Stimulated activated CD4-positive, alpha-beta T cell treated with anti-CD3 and anti-CD28 coated beads, Interleukin-1b, Interleukin-23, amount 100 ng/mL, for 4 hours (primary cell): ENCODE results near the gene NT5DC3.

Source experiments
- DNase-seq, 2 donors: peaks; one replicate each; pipeline ENCODE4 v3.0.0-alpha.2; 2020; ENCODE audit warnings: low read depth in 2 of 2

NT5DC3 gene

GRCh38 chr12:103833095-103833775 lies 7.8 kb downstream of the NT5DC3 start:
- DNase-seq, result no peak

DNA sequence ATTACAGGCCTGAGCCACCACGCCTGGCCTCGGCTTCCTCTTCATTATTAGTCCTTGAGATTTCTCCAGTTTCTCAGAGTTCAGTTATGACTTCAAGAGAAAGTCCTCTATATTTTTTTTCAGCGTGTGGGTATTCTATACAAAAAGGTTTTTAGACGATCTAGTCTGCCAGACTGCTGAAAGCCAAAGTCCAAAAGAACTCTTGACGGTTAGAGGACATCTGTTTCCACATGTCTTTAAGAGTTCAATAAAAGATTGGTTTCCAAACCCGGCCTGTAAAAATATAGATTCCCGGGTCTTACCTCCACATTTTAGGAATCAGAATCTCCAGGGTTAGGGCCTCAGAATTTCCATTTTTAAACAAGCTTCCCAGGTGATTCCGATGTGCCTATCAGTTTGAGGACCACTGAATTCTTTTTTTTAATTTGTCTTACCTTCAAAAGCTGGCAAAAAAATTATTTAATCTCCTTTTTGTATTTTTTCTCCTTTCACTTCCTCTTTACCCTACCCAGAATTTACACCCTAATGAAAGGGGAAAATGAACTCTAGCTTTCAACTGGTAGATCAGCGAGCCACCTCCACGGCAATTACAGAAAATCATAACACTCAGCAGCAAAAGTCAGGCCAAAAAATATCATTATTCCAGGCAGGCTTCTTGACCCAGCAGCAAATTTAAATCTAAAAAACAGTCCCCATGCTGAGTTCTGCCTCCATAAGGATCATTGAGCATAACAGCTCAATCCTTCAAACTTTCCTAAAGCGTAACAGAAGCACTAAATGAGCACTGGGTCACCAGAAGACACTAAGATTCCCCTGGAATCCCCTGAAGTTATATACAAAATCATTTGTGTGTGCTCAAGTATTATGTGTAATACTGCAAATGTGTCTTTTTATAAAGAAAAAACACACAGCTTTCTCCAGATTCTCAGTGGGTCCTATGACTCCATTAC lies 8.7 kb downstream of the NT5DC3 start:
- DNase-seq, result no peak

- no peak for DNase-seq
Measured at GRCh38 chr12:103830730-103831320, 10.2 kb downstream of the NT5DC3 start.

DNA sequence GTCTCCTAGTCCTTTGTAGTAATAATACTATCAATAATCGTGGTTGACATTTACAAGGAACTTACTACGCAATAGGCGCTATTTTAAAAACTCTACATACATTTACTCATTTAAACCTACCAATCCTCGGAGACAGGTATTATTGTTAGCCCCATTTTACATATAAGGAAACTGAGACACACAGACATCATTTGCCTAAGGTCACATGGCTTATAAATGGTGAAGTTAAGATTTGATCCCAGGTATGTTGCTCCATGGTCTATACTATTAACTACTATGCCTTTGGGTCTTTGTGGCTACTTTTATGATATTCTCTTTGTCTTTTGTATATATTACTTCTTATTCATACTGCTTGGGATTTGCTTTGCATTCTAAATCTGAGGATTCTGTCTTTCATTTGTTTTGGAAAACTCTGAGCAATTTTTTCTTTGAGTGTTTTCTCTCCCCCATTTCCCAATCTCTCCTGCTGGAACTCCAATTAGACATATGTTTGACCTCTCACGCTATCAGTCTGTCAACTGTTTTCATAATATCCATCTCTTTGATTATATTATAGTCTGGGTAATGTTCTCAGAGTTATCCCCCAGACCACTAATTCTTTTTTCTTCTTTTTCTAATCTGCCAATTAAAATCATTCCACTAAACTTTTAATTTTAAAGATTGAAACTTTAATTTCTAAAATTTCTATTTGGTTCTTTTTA lies 10.9 kb downstream of the NT5DC3 start:
- DNase-seq, result no peak

DNA sequence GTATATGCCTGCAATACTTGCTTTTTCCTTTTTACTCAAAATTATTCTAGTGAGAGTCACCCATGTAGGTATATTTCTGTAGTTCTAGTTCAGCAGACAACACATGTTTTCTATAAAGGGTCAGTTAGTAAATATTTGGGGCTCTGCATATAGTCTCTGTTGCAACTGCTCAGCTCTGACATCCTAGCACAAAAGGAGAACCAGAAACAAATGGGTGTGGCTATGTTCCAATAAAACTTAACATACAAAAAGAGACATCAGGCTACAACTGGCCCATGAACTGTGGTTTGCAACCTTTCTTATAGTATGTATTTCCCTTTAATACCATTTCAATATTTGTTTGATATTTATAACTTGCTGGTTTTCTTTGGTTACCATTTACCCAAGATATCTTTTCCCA lies 11.9 kb downstream of the NT5DC3 start:
- no peak for DNase-seq

DNA sequence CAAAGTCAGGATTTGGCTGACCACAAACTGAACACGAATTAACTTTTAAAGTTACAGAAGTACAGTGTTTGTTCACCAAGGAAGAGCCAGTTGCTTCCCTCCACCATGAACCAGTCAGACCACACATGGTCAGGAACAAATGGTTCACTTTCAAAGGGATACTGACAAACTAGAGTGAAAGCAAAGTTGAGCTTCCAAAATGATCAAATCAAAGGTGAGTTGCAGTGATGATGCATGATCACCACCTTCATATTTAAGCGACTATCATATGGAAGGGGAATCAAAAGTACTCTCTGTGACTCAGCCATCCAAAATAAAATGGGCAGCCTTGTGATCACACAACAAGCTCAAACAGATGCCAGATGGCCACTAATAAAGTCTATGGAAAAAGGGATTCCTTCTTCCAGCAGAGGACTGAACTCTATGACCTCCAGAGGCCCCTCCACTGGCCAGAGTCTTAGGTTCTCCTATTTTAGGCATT lies 13.1 kb downstream of the NT5DC3 start:
- no peak for DNase-seq

- no peak for DNase-seq
Measured at GRCh38 chr12:103824845-103825244, 16.2 kb downstream of the NT5DC3 start.

DNA sequence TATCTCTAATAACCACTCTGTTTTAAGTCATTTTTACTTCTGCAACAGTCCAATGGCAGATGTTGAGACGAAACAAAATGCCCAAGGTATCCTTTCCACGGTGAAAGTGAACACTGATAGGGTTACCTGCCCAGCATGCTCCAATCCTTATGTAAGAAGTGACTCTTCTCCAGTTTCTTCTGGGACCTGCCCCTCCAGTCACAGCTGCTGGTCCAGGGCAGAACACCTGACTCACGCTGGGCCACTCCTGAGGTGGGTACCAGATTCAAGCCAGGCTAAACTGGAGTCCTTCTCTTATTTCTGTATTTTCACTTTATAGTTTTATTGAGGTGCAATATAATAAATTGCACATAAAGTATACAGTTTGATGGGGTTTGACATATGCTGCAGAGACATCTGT lies 16.7 kb downstream of the NT5DC3 start:
- DNase-seq, result no peak

GRCh38 chr12:103823871-103824270 lies 17.2 kb downstream of the NT5DC3 start:
- no peak for DNase-seq

- no peak for DNase-seq
Measured at GRCh38 chr12:103821773-103822172, 19.3 kb downstream of the NT5DC3 start.

GRCh38 chr12:103820881-103821489 lies 20.0 kb downstream of the NT5DC3 start:
- no peak for DNase-seq

- no peak for DNase-seq
Measured at GRCh38 chr12:103820361-103820760, 20.7 kb downstream of the NT5DC3 start.

GRCh38 chr12:103819892-103820291 lies 21.1 kb downstream of the NT5DC3 start:
- DNase-seq, result no peak

DNA sequence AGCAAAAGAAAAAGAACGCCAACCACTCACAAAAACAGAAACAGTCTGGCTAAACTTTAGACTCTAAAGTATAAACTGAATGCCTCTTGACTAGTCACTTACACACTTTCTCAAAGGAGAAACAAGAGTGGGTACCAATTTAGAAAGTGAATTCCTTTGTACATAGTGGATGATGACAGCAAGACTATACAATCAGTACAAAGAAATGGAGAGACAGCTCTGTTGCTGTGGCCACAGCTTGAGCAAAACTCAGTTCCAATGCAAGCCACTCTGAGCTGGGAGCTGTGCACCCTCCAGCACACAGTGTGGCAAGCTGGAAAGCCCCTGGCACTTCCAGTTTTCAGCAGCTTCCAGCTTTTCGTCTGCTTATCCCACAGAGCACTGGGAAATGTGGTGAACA lies 21.7 kb downstream of the NT5DC3 start:
- DNase-seq, result no peak

DNA sequence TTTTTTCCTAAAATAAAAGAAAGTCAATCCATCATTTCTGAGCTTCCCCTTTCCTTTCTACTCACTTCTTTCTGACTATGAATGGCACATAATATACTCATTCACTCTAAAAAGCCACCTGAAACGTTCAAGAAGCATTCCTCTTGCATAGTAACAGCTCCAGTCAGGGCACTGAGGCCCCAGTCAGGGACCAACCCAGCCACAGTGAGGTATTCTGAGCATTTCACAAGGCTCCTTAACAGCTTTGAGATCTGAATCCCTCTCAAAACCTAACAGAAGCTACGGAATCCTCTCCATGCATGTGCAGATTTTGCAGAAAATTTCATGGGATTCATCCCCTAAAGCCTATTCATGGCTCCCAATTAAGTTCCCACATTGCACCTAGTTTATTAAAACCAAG lies 23.2 kb downstream of the NT5DC3 start:
- DNase-seq, result no peak

- DNase-seq, result no peak
Measured at GRCh38 chr12:103816663-103817062, 24.4 kb downstream of the NT5DC3 start.

DNA sequence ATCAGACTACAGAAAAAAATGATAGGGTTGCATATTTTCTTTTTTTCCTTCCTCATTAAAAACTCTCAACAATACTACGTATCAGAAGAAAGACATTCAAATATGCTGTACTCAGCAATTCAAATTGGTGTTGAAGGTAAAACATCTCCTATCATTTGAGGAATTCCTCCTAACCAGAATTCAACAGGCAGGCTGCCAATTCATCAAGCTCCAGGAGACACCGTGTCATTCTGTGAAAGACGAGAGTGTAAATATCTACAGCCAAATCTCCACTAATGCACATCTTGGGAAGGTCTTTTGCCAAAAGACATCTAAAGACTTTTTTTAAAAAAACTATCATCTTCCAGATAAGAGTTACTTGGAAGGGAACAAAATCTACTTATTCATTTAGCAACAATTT lies 26.6 kb downstream of the NT5DC3 start:
- DNase-seq, result no peak

- DNase-seq, result no peak
Measured at GRCh38 chr12:103813949-103814348, 27.1 kb downstream of the NT5DC3 start.

DNA sequence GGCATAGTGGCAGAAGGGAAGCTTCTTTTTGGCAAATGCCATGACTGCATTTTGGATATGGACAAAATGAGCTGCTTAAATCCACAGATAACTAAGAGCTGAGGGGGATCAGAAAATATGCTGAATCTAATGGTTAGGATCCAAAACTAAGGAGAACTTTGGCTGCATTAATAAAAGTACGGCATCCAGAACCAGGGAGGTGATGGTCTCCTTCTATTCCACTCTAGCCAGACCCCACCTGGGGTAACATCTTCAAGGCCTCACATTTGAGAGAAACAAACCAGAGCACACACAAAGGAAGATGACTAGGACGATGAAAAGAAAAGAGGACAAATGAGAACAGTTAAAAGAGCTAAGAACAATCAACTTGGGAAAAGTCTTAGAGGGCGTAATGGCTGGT lies 27.6 kb downstream of the NT5DC3 start:
- DNase-seq, result no peak

GRCh38 chr12:103812789-103813188 lies 28.2 kb downstream of the NT5DC3 start:
- no peak for DNase-seq

GRCh38 chr12:103811791-103812190 lies 29.2 kb downstream of the NT5DC3 start:
- no peak for DNase-seq

DNA sequence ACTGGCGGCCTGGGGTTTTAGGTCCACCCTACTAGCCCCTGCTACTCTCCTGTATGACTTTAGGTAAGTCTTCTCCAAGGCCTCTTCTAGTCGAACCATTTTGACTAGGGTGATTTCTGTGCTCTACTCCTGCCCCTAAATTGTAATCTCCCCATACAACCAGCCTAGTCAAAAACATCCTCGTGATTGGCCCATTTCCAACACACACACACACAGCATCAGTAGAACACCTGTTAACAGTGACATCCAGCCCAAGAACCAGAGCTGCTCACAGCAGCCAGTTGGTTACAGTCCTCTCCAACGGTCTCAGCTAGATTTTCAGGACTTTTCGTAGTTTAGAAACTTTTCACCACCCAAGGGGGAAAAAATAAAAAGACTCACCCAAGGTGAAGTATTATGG lies 30.9 kb downstream of the NT5DC3 start:
- DNase-seq, result no peak
